PC-9 (cell line): ENCODE results near the gene LARGE2.

Source experiments
- EZH2 ChIP-seq: fragments of 200-600 bp; sonication (generic); IDR thresholded peaks from 2 replicates; pipeline ENCODE4 v1.8.0; 2017; ENCODE audit warnings: antibody characterized with exemption, low read depth
- TF ChIP-seq, protein P1 (sequence below): fragments of 200-600 bp; sonication (generic); conservative IDR thresholded peaks from 2 replicates; pipeline ENCODE4 v1.6.1; 2017; ENCODE audit warnings: mixed run types, antibody characterized with exemption, mild to moderate bottlenecking, moderate library complexity

DNA sequence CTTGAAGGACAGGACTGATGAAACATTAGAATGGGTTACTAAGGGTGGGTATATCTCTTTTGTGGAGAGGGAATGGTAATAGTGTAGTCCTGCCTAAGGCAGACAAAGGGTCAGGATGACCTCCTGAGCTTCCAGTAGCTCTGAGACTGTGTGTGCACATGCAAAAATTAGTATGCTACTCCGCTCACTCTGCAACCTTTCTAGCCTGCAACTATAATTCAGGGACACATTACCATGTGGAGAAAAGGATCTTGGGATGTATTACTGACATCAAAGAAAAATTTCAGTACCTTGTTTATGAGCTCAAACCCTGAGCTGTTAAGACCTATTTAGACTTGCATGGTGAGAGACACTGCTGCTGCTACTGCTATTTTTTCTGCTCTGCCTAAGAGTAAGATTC is 25.4 kb downstream of the LARGE2 start:
- TF ChIP-seq, protein P1, sequence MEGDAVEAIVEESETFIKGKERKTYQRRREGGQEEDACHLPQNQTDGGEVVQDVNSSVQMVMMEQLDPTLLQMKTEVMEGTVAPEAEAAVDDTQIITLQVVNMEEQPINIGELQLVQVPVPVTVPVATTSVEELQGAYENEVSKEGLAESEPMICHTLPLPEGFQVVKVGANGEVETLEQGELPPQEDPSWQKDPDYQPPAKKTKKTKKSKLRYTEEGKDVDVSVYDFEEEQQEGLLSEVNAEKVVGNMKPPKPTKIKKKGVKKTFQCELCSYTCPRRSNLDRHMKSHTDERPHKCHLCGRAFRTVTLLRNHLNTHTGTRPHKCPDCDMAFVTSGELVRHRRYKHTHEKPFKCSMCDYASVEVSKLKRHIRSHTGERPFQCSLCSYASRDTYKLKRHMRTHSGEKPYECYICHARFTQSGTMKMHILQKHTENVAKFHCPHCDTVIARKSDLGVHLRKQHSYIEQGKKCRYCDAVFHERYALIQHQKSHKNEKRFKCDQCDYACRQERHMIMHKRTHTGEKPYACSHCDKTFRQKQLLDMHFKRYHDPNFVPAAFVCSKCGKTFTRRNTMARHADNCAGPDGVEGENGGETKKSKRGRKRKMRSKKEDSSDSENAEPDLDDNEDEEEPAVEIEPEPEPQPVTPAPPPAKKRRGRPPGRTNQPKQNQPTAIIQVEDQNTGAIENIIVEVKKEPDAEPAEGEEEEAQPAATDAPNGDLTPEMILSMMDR, result no peak
- TF ChIP-seq EZH2, result no peak
